ENCODE data around the gene TMA16.

TMA16 gene

GRCh38 chr4:163556177-163556576, 61.7 kb downstream of the TMA16 start:
- no peak overlapping the region for H3K4me3 ChIP-seq (replicated peaks; ENCODE audit: low read depth, low read length)
- no peaks in the 10 kb centered on the region for H3K36me3 ChIP-seq (ENCODE audit: control insufficient read depth, insufficient read depth, low read length)
- no peak for DNase-seq (ENCODE audit: extremely low read depth, insufficient read length)
- TF ChIP-seq, protein P1, sequence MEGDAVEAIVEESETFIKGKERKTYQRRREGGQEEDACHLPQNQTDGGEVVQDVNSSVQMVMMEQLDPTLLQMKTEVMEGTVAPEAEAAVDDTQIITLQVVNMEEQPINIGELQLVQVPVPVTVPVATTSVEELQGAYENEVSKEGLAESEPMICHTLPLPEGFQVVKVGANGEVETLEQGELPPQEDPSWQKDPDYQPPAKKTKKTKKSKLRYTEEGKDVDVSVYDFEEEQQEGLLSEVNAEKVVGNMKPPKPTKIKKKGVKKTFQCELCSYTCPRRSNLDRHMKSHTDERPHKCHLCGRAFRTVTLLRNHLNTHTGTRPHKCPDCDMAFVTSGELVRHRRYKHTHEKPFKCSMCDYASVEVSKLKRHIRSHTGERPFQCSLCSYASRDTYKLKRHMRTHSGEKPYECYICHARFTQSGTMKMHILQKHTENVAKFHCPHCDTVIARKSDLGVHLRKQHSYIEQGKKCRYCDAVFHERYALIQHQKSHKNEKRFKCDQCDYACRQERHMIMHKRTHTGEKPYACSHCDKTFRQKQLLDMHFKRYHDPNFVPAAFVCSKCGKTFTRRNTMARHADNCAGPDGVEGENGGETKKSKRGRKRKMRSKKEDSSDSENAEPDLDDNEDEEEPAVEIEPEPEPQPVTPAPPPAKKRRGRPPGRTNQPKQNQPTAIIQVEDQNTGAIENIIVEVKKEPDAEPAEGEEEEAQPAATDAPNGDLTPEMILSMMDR (IDR thresholded peaks at IDR 0.05; ENCODE audit: insufficient read depth, low read length, poor library complexity, severe bottlenecking): peak; percentile 16
- no peaks in the 10 kb centered on the region for H3K27me3 ChIP-seq (replicated peaks; ENCODE audit: control insufficient read depth, insufficient read depth, low read length)

- Histone ChIP-seq H3K36me3 (ENCODE audit: control insufficient read depth, insufficient read depth, low read length) (no peaks in the 10 kb centered on the region), H3K4me3 (replicated peaks; ENCODE audit: low read depth, low read length) (no peak overlapping the region), H3K27me3 (replicated peaks; ENCODE audit: control insufficient read depth, insufficient read depth, low read length) (no peaks in the 10 kb centered on the region)
- no peak for DNase-seq (ENCODE audit: extremely low read depth, insufficient read length)
- TF ChIP-seq, protein P1 (IDR thresholded peaks at IDR 0.05; ENCODE audit: insufficient read depth, low read length, poor library complexity, severe bottlenecking): no peak
Measured at GRCh38 chr4:163556650-163557391, 62.3 kb downstream of the TMA16 start.

- Histone ChIP-seq H3K27me3 (replicated peaks; ENCODE audit: control insufficient read depth, insufficient read depth, low read length) (no peaks in the 10 kb centered on the region), H3K36me3 (ENCODE audit: control insufficient read depth, insufficient read depth, low read length) (no peaks in the 10 kb centered on the region), H3K4me3 (replicated peaks; ENCODE audit: low read depth, low read length) (no peak overlapping the region)
- TF ChIP-seq, protein P1 (IDR thresholded peaks at IDR 0.05; ENCODE audit: insufficient read depth, low read length, poor library complexity, severe bottlenecking): no peak
- DNase-seq (ENCODE audit: extremely low read depth, insufficient read length): peak; percentile 24
Measured at GRCh38 chr4:163558539-163559044, 64.1 kb downstream of the TMA16 start.

GRCh38 chr4:163562496-163562895, 68.0 kb downstream of the TMA16 start:
- no peaks in the 10 kb centered on the region for H3K36me3 ChIP-seq (ENCODE audit: control insufficient read depth, insufficient read depth, low read length)
- no peak for DNase-seq (ENCODE audit: extremely low read depth, insufficient read length)

DNA sequence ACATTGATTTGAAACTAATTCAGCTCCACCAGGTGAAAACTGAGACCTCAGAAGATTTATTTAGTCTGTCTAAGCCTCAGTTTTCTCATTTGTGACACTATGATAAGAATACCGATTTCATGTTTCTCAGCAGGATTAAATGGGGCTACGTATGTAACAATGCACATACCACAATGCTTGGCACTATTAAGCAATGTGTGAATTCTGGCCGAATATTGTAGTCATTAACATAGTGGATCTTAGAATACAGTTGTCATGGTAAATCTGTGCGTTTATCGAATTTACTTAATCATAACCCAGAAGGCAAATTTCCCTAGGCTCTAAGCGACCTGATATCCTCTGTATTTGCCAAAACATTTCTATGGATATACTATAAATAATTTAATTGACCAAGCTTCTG, 69.1 kb downstream of the TMA16 start:
- Histone ChIP-seq H3K27me3 (replicated peaks; ENCODE audit: control insufficient read depth, insufficient read depth, low read length) (no peaks in the 10 kb centered on the region), H3K36me3 (ENCODE audit: control insufficient read depth, insufficient read depth, low read length) (no peaks in the 10 kb centered on the region), H3K4me3 (replicated peaks; ENCODE audit: low read depth, low read length) (no peak overlapping the region)
- DNase-seq (ENCODE audit: extremely low read depth, insufficient read length): no peak
- TF ChIP-seq, protein P1 (IDR thresholded peaks at IDR 0.05; ENCODE audit: insufficient read depth, low read length, poor library complexity, severe bottlenecking): no peak

More at GRCh38 chr4:163562496-163562895, 68.0 kb downstream of the TMA16 start:
- Histone ChIP-seq H3K27me3 (replicated peaks; ENCODE audit: control insufficient read depth, insufficient read depth, low read length) (no peaks in the 10 kb centered on the region), H3K4me3 (replicated peaks; ENCODE audit: low read depth, low read length) (no peak overlapping the region)
- TF ChIP-seq, protein P1 (IDR thresholded peaks at IDR 0.05; ENCODE audit: insufficient read depth, low read length, poor library complexity, severe bottlenecking): no peak
